GM13977 (cell line): ENCODE results near the gene CACYBP.
A peak's percentile ranks its signal among the peaks of the same experiment; 100 is the strongest.

Experiments
- DNase-seq: peaks from one replicate; pipeline ENCODE4 v3.0.0; 2012; ENCODE audit warnings: low spot score
- CTCF ChIP-seq: IDR thresholded peaks from 2 replicates; pipeline ENCODE4 v1.5.1; 2012; ENCODE audit warnings: mild to moderate bottlenecking, control low read depth; ENCODE audit not compliant: insufficient read depth; ENCODE audit errors: extremely low read depth, missing control alignments
- in situ Hi-C: fragments of 300-500 bp; cut with MboI; formaldehyde crosslinking; loops from one replicate; pipeline ENCODE4 v1.12.0; 2022; ENCODE audit warnings: low sequenced_read_pairs, low pct_unique_long_range_greater_than_20kb, mixed read lengths, inconsistent platforms; ENCODE audit not compliant: unreplicated experiment

CACYBP gene

GRCh38 chr1:174971902-174972301, 27.8 kb upstream of the CACYBP start:
- no peak for TF ChIP-seq CTCF
- no peak for DNase-seq
- in situ Hi-C loops: no loop called here

- no peak for TF ChIP-seq CTCF
- DNase-seq: no peak
- in situ Hi-C loops: loop anchor here (25.0 kb wide), 1 partner anchor 712 kb away; no protein-coding TSS in a partner anchor
These were observed 25.0 kb upstream of the CACYBP start for GRCh38 chr1:174974711-174975119.

GRCh38 chr1:174975764-174976163, 24.0 kb upstream of the CACYBP start:
- TF ChIP-seq CTCF: no peak
- no peak for DNase-seq
- in situ Hi-C loops: loop anchor here (25.0 kb wide), 1 partner anchor 713 kb away; no protein-coding TSS in a partner anchor

GRCh38 chr1:174976436-174977108, 23.2 kb upstream of the CACYBP start:
- TF ChIP-seq CTCF: no peak
- in situ Hi-C loops: loop anchor here (25.0 kb wide), 1 partner anchor 714 kb away; no protein-coding TSS in a partner anchor
- no peak for DNase-seq

- peak; percentile 28 for DNase-seq
- peak; percentile 59 for TF ChIP-seq CTCF
- in situ Hi-C loops: loop anchor here (25.0 kb wide), 1 partner anchor 721 kb away; no protein-coding TSS in a partner anchor
These were observed 16.6 kb upstream of the CACYBP start for GRCh38 chr1:174982971-174983689.

GRCh38 chr1:174984952-174985351, 14.8 kb upstream of the CACYBP start:
- in situ Hi-C loops: loop anchor here (25.0 kb wide), 1 partner anchor 723 kb away; no protein-coding TSS in a partner anchor
- DNase-seq: no peak
- TF ChIP-seq CTCF: no peak
